ENCODE measurements around the gene SESN1. TPM values are rescaled to one million over a fixed set of nuclear protein-coding genes. Genes with fewer than 3 reads are reported as not detected.
"Not testable (repeated sequence)": the region's sequence is repeated elsewhere in the genome, so short reads cannot be mapped to it uniquely, and the experiment has no call there.

SESN1 gene
- total and polyA plus RNA-seq, 9 of the 15 experiments (the other 6 are each of a cell fraction or from before 2014, with no cell fraction given): 3.1 to 13.0 (median 7.4) TPM

- TF ChIP-seq, protein P1, sequence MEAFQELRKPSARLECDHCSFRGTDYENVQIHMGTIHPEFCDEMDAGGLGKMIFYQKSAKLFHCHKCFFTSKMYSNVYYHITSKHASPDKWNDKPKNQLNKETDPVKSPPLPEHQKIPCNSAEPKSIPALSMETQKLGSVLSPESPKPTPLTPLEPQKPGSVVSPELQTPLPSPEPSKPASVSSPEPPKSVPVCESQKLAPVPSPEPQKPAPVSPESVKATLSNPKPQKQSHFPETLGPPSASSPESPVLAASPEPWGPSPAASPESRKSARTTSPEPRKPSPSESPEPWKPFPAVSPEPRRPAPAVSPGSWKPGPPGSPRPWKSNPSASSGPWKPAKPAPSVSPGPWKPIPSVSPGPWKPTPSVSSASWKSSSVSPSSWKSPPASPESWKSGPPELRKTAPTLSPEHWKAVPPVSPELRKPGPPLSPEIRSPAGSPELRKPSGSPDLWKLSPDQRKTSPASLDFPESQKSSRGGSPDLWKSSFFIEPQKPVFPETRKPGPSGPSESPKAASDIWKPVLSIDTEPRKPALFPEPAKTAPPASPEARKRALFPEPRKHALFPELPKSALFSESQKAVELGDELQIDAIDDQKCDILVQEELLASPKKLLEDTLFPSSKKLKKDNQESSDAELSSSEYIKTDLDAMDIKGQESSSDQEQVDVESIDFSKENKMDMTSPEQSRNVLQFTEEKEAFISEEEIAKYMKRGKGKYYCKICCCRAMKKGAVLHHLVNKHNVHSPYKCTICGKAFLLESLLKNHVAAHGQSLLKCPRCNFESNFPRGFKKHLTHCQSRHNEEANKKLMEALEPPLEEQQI (IDR thresholded peaks at IDR 0.05): no peak
- no peak for TF ChIP-seq ZNF589 (CRISPR knock-in tag; IDR thresholded peaks at IDR 0.05; ENCODE audit: low read depth)
- no peak for TF ChIP-seq ZNF395 (CRISPR knock-in tag; IDR thresholded peaks at IDR 0.05)
These were observed 23.7 kb upstream of the SESN1 start (continued) for GRCh38 chr6:109118337-109118736.

- Histone ChIP-seq H3K27me3 (ENCODE audit: control insufficient read depth in 2 of 2, insufficient read depth in 2 of 2, low read length in 2 of 2) (no peaks in the 10 kb centered on the region), H3K4me3 (no peak overlapping the region), H4K20me1 (replicated peaks; ENCODE audit: control insufficient read depth, insufficient read depth, low read length) (0 out of 2 replicates have a peak, but pooled peaks cover 3% of the 10 kb centered on the region), H3K9me3 (replicated peaks; ENCODE audit: control insufficient read depth, insufficient read depth, low read depth, low read length) (no peaks in the 10 kb centered on the region), H3K9ac (ENCODE audit: insufficient read depth in 1 of 2, low read depth in 2 of 2, low read length in 2 of 2) (no peak overlapping the region), H2AFZ (ENCODE audit: low read depth, low read length) (no peak overlapping the region), H3K79me2 (ENCODE audit: control insufficient read depth, insufficient read depth, low read length) (peaks cover 92% of the 10 kb centered on the region), H3K36me3 (ENCODE audit: control insufficient read depth, insufficient read depth, low read length) (no peaks in the 10 kb centered on the region; the same call in 2 of the 3 replicates), H3K27ac (ENCODE audit: extremely low read depth, low read depth, low read length) (no peak overlapping the region), H3K4me1 (replicated peaks in 1 of 2; ENCODE audit: control insufficient read depth in 2 of 2, insufficient read depth in 2 of 2, low read length in 2 of 2) (peaks cover 4 to 5% of the 10 kb centered on the region in 2 experiments; a peak in 3 of 5 replicates), H3K9me1 (ENCODE audit: control insufficient read depth, insufficient read depth, low read length) (no peaks in the 10 kb centered on the region), H3K4me2 (ENCODE audit: insufficient read depth, low read length) (no peak overlapping the region)
- CTCF ChIA-PET (ENCODE audit: low intra/inter-chr PET ratio): no interaction called here
- POLR2A ChIA-PET: interaction anchor here (1.8 to 1.9 kb wide), 2 partner anchors 12 to 22 kb away, joined by 4 to 7 read pairs; partner anchors contain the start of genes CEP57L1 and SESN1
- in situ Hi-C loops (cut with MboI) (no loop called here), intact Hi-C loops (cut with micrococcal nuclease) (no loop called here)
- WGBS (ENCODE audit: insufficient coverage, low coverage, missing lambda C conversion rate): 75% methylated on average over 5 of the region's 5 CpGs
- no peak for DNase-seq (ENCODE audit: extremely low read depth in 1 of 4, low spot score in 3 of 4)
- no peak for FAIRE-seq
- no TSS peak for BruUV-seq (replicated peaks)
- ATAC-seq: peak; percentile 14; the same call in 1 of the 3 replicates
- TF ChIP-seq CEBPB (tag; IDR thresholded peaks at IDR 0.05) (0 out of 2 replicates have a peak, but pooled peaks have one; percentile 30), TCF7 (IDR thresholded peaks at IDR 0.05; ENCODE audit: borderline replicate concordance) (no peak), SPI1 (IDR thresholded peaks at IDR 0.05; ENCODE audit: borderline replicate concordance, low read depth, low read length) (0 out of 2 replicates have a peak, but pooled peaks have one; percentile 15)
These were observed 22.8 kb upstream of the SESN1 start for GRCh38 chr6:109117346-109118035.

GRCh38 chr6:109112663-109113062 lies 18.0 kb upstream of the SESN1 start:
- H3K9me1 ChIP-seq (ENCODE audit: control insufficient read depth, insufficient read depth, low read length); DNase-seq (ENCODE audit: extremely low read depth in 1 of 4, low spot score in 3 of 4); intact Hi-C loops (cut with micrococcal nuclease); H4K20me1 ChIP-seq (replicated peaks; ENCODE audit: control insufficient read depth, insufficient read depth, low read length); H3K27ac ChIP-seq (ENCODE audit: extremely low read depth, low read depth, low read length); BruUV-seq (replicated peaks); in situ Hi-C loops (cut with MboI); H3K4me2 ChIP-seq (ENCODE audit: insufficient read depth, low read length); H3K4me3 ChIP-seq; CTCF ChIA-PET (ENCODE audit: low intra/inter-chr PET ratio); H3K27me3 ChIP-seq (ENCODE audit: control insufficient read depth in 2 of 2, insufficient read depth in 2 of 2, low read length in 2 of 2); H3K4me1 ChIP-seq (replicated peaks in 1 of 2; ENCODE audit: control insufficient read depth in 2 of 2, insufficient read depth in 2 of 2, low read length in 2 of 2); H2AFZ ChIP-seq (ENCODE audit: low read depth, low read length); POLR2A ChIA-PET; ATAC-seq; FAIRE-seq; H3K9ac ChIP-seq (ENCODE audit: insufficient read depth in 1 of 2, low read depth in 2 of 2, low read length in 2 of 2); H3K9me3 ChIP-seq (replicated peaks; ENCODE audit: control insufficient read depth, insufficient read depth, low read depth, low read length): not testable (repeated sequence)
- peaks cover 68% of the 10 kb centered on the region for H3K79me2 ChIP-seq (ENCODE audit: control insufficient read depth, insufficient read depth, low read length)
- 68% methylated on average over 3 of the region's 3 CpGs for WGBS (ENCODE audit: insufficient coverage, low coverage, missing lambda C conversion rate)
- peaks cover 12% of the 10 kb centered on the region; the same call in 2 of the 3 replicates for H3K36me3 ChIP-seq (ENCODE audit: control insufficient read depth, insufficient read depth, low read length)
